Left lung (tissue), 10 donors: ENCODE measurements around the gene EBLN2. TPM values are rescaled to one million over a fixed set of nuclear protein-coding genes. Genes with fewer than 3 reads are reported as not detected.

Source experiments
- ATAC-seq: fragments of 200-7000 bp; cut with Tn5 transposase; one replicate; pipeline ENCODE4 v1.9.1; 2020; ENCODE audit warnings: moderate library complexity
- DNase-seq, 4 donors: peaks; one replicate each; pipeline ENCODE4 v3.0.0-alpha.2; 2013 to 2020
- H3K27ac ChIP-seq, 2 donors: fragments of 200-600 bp; sonication (generic) in 1 of 2; one replicate each; pipeline versions ENCODE4 v1.5.0 to v1.8.0; 2020 to 2021
- H3K27me3 ChIP-seq, 2 donors: fragments of 200-600 bp; sonication (generic) in 1 of 2; one replicate each; pipeline versions ENCODE4 v1.5.0 to v1.8.0; 2020 to 2021
- H3K36me3 ChIP-seq, 2 donors: fragments of 200-600 bp; sonication (generic) in 1 of 2; one replicate each; pipeline versions ENCODE4 v1.5.0 to v1.8.0; 2020 to 2021
- H3K4me1 ChIP-seq, 2 donors: fragments of 200-600 bp; one replicate each; pipeline ENCODE4 v1.8.0; 2021
- H3K4me3 ChIP-seq, 2 donors: fragments of 200-600 bp; sonication (generic) in 1 of 2; one replicate each; pipeline versions ENCODE4 v1.5.0 to v1.8.0; 2020 to 2021; ENCODE audit warnings: mild to moderate bottlenecking in 1 of 2
- H3K9me3 ChIP-seq, 2 donors: fragments of 200-600 bp; sonication (generic) in 1 of 2; one replicate each; pipeline versions ENCODE4 v1.5.0 to v1.8.0; 2020 to 2021
- CTCF ChIP-seq, 2 donors: fragments of 200-600 bp; sonication (generic) in 1 of 2; IDR thresholded peaks; one replicate each; pipeline versions ENCODE4 v1.5.0 to v1.8.0; 2021; ENCODE audit warnings: antibody characterized with exemption in 2 of 2
- intact Hi-C, 2 donors: fragments of 100-400 bp; cut with DNase I; formaldehyde crosslinking; loops; one replicate each; pipeline versions ENCODE4 v1.11.2 to v1.14.2; 2022
- polyA plus RNA-seq, 6 donors: library from polyadenylated mRNA; unstranded; fragments of 120-200 nt; gene quantifications; one replicate each; pipeline ENCODE4 v1.2.1, GENCODE V29; 2013; ENCODE audit not compliant: insufficient read length in 6 of 6
- total RNA-seq, 2 donors: library from RNA; stranded (reverse); fragmentation: NEBNext Ultra II Directional; extraction: Animal tissue kit (Norgen Biotek cat#: 25700); gene quantifications; one replicate each; pipeline ENCODE4 v1.2.1, GENCODE V29; 2021
- donor health status: DM: no; HTN: yes; CAD: no.
- donor health status: DM: no; HTN: no; CAD: no.

EBLN2 gene
- total and polyA plus RNA-seq, 8 donors: 3.7 to 10.2 (median 9.4) TPM

GRCh38 chr3:73030073-73030597 is 31.3 kb upstream of the EBLN2 start:
- Histone ChIP-seq H3K9me3 (no peaks in the 10 kb centered on the region), H3K27ac (no peak overlapping the region), H3K4me1 (peaks cover 8 to 57% of the 10 kb centered on the region in 2 donors), H3K36me3 (no peaks in the 10 kb centered on the region), H3K27me3 (no peaks in the 10 kb centered on the region), H3K4me3 (no peak overlapping the region)
- intact Hi-C loops: no loop called here
- ATAC-seq (no peak), DNase-seq (no peak)
- TF ChIP-seq CTCF (IDR thresholded peaks at IDR 0.05): no peak

GRCh38 chr3:73031573-73032103 is 29.8 kb upstream of the EBLN2 start:
- peaks cover 0 to 62% of the 10 kb centered on the region in 2 donors for H3K4me1 ChIP-seq
- DNase-seq (no peak), ATAC-seq (no peak)
- intact Hi-C loops: no loop called here
- peak overlapping the region in 1 of 2 donors; percentile 8 for H3K27ac ChIP-seq
- no peak for TF ChIP-seq CTCF (IDR thresholded peaks at IDR 0.05)
- H3K27me3 ChIP-seq: no peaks in the 10 kb centered on the region
- no peaks in the 10 kb centered on the region for H3K36me3 ChIP-seq
- no peak overlapping the region for H3K4me3 ChIP-seq
- H3K9me3 ChIP-seq: no peaks in the 10 kb centered on the region

- ATAC-seq: no peak
- no peak for TF ChIP-seq CTCF (IDR thresholded peaks at IDR 0.05)
- DNase-seq: no peak
- Histone ChIP-seq H3K27ac (no peak overlapping the region), H3K4me3 (no peak overlapping the region), H3K4me1 (peaks cover 0 to 58% of the 10 kb centered on the region in 2 donors), H3K27me3 (no peaks in the 10 kb centered on the region), H3K36me3 (no peaks in the 10 kb centered on the region), H3K9me3 (no peaks in the 10 kb centered on the region)
- intact Hi-C loops: no loop called here
Observed at GRCh38 chr3:73036694-73037591, 24.5 kb upstream of the EBLN2 start.

- peaks cover 0 to 46% of the 10 kb centered on the region in 2 donors for H3K4me1 ChIP-seq
- TF ChIP-seq CTCF (IDR thresholded peaks at IDR 0.05): no peak
- H3K27me3 ChIP-seq: no peaks in the 10 kb centered on the region
- no peak overlapping the region for H3K4me3 ChIP-seq
- DNase-seq: no peak
- intact Hi-C loops: no loop called here
- H3K36me3 ChIP-seq: no peaks in the 10 kb centered on the region
- no peak overlapping the region for H3K27ac ChIP-seq
- no peaks in the 10 kb centered on the region for H3K9me3 ChIP-seq
- peak; percentile 80 for ATAC-seq
Observed at GRCh38 chr3:73041537-73041936, 19.9 kb upstream of the EBLN2 start.

GRCh38 chr3:73043414-73043813 is 18.0 kb upstream of the EBLN2 start:
- intact Hi-C loops: no loop called here
- Histone ChIP-seq H3K9me3 (no peaks in the 10 kb centered on the region), H3K27ac (no peak overlapping the region), H3K36me3 (peaks cover 0 to 11% of the 10 kb centered on the region in 2 donors), H3K4me1 (peaks cover 0 to 27% of the 10 kb centered on the region in 2 donors), H3K27me3 (no peaks in the 10 kb centered on the region), H3K4me3 (no peak overlapping the region)
- TF ChIP-seq CTCF (IDR thresholded peaks at IDR 0.05): no peak
- ATAC-seq (no peak), DNase-seq (no peak)
